ENCODE results near the gene GNG12. TPM values are rescaled to one million over a fixed set of nuclear protein-coding genes. Genes with fewer than 3 reads are reported as not detected.

The GNG12 gene
- total and polyA plus RNA-seq, 12 donors: 15.3 to 121 (median 84.7) TPM

- intact Hi-C loops (cut with DNase I): loop anchor here in 1 of 2 donors (5.0 kb wide), 1 partner anchor 87 kb away; no protein-coding TSS in a partner anchor
- 25 to 32% (median 29%) methylated on average over 14 of the region's 14 CpGs for WGBS, 4 donors
- H3K27ac ChIP-seq: peak overlapping the region in 2 of 5 donors; percentile 29 to 32
Observed at GRCh38 chr1:67760030-67760821, 73.0 kb downstream of the GNG12 start.

GRCh38 chr1:67759692-67760029, 73.6 kb downstream of the GNG12 start:
- Histone ChIP-seq H3K36me3 (replicated peaks in 1 of 2) (no peaks in the 10 kb centered on the region), H3K4me3 (no peak overlapping the region), H3K27me3 (no peaks in the 10 kb centered on the region), H3K9me3 (replicated peaks in 1 of 3) (no peaks in the 10 kb centered on the region), H3K4me1 (replicated peaks in 1 of 2) (peaks cover 0 to 11% of the 10 kb centered on the region in 2 donors), H3K27ac (peak overlapping the region in 2 of 5 donors; percentile 29 to 32)
- intact Hi-C loops (cut with DNase I): loop anchor here (5.0 to 10.0 kb wide), 6 partner anchors 65 to 227 kb away; no protein-coding TSS in a partner anchor
- DNase-seq: no peak
- TF ChIP-seq POLR2A (IDR thresholded peaks at IDR 0.05): no peak
- no peak for TF ChIP-seq CTCF (IDR thresholded peaks at IDR 0.05)

More at GRCh38 chr1:67760030-67760821, 73.0 kb downstream of the GNG12 start:
- peak; percentile 48 to 87 (median 61) for DNase-seq
- Histone ChIP-seq H3K27me3 (no peaks in the 10 kb centered on the region), H3K4me1 (replicated peaks in 1 of 2) (peaks cover 0 to 11% of the 10 kb centered on the region in 2 donors), H3K9me3 (replicated peaks in 1 of 3) (no peaks in the 10 kb centered on the region), H3K36me3 (replicated peaks in 1 of 2) (no peaks in the 10 kb centered on the region), H3K4me3 (no peak overlapping the region)
- peak; percentile 70 to 94 (median 86) for TF ChIP-seq CTCF (IDR thresholded peaks at IDR 0.05)
- TF ChIP-seq POLR2A (IDR thresholded peaks at IDR 0.05): no peak

GRCh38 chr1:67759066-67759465, 74.2 kb downstream of the GNG12 start:
- WGBS, 4 donors: 87 to 100% (median 92%) methylated on average over 3 of the region's 3 CpGs

More at GRCh38 chr1:67759066-67759465, 74.2 kb downstream of the GNG12 start:
- H3K27ac ChIP-seq: no peak overlapping the region
- H3K4me3 ChIP-seq: no peak overlapping the region
- no peaks in the 10 kb centered on the region for H3K27me3 ChIP-seq
- no peaks in the 10 kb centered on the region for H3K9me3 ChIP-seq (replicated peaks in 1 of 3)
- TF ChIP-seq POLR2A (IDR thresholded peaks at IDR 0.05): no peak
- TF ChIP-seq CTCF (IDR thresholded peaks at IDR 0.05): no peak
- DNase-seq: no peak
- intact Hi-C loops (cut with DNase I): loop anchor here (5.0 to 10.0 kb wide), 5 partner anchors 64 to 227 kb away; no protein-coding TSS in a partner anchor
- no peaks in the 10 kb centered on the region for H3K36me3 ChIP-seq (replicated peaks in 1 of 2)
- peaks cover 0 to 11% of the 10 kb centered on the region in 2 donors for H3K4me1 ChIP-seq (replicated peaks in 1 of 2)

Measured in adrenal gland (tissue), 12 donors.